Left forelimb (tissue), 1 donor: ENCODE results near the gene MESD.

Experiments
- DNase-seq: peaks from one replicate; pipeline ENCODE4 v3.0.0-alpha.2; 2018; ENCODE audit warnings: low spot score

Gene MESD

GRCh38 chr15:81015621-81016488, 26.2 kb upstream of the MESD start:
- no peak for DNase-seq

- DNase-seq = no peak
Measured at GRCh38 chr15:81014446-81015093, 25.0 kb upstream of the MESD start.

GRCh38 chr15:81013396-81013929, 23.8 kb upstream of the MESD start:
- no peak for DNase-seq

- no peak for DNase-seq
Measured at GRCh38 chr15:81012588-81012987, 23.0 kb upstream of the MESD start.

GRCh38 chr15:81011593-81011992, 22.0 kb upstream of the MESD start:
- no peak for DNase-seq

- DNase-seq = no peak
Measured at GRCh38 chr15:81010086-81010485, 20.5 kb upstream of the MESD start.

- no peak for DNase-seq
Measured at GRCh38 chr15:81008312-81008711, 18.7 kb upstream of the MESD start.

GRCh38 chr15:81007428-81008064, 17.9 kb upstream of the MESD start:
- DNase-seq = no peak

GRCh38 chr15:81006124-81006523, 16.5 kb upstream of the MESD start:
- no peak for DNase-seq

- no peak for DNase-seq
Measured at GRCh38 chr15:81003097-81003350, 13.4 kb upstream of the MESD start.

GRCh38 chr15:81002331-81003096, 12.9 kb upstream of the MESD start:
- no peak for DNase-seq

GRCh38 chr15:81002009-81002330, 12.4 kb upstream of the MESD start:
- no peak for DNase-seq

GRCh38 chr15:81001152-81002008, 11.8 kb upstream of the MESD start:
- DNase-seq = peak; percentile 77

GRCh38 chr15:81000624-81001151, 11.1 kb upstream of the MESD start, which contains the start of gene TLNRD1:
Gene TLNRD1, plus strand, starts transcription at chr15:81000923. Its CDS starts 1,349 bp downstream, at chr15:81002272.
- peak; percentile 93 for DNase-seq

- DNase-seq = no peak
Measured at GRCh38 chr15:81000144-81000623, 10.6 kb upstream of the MESD start.

- no peak for DNase-seq
Measured at GRCh38 chr15:80999623-81000036, 10.0 kb upstream of the MESD start.

- no peak for DNase-seq
Measured at GRCh38 chr15:80998251-80998650, 8.6 kb upstream of the MESD start.

- DNase-seq = no peak
Measured at GRCh38 chr15:80997692-80998091, 8.1 kb upstream of the MESD start.

GRCh38 chr15:80996247-80996646, 6.6 kb upstream of the MESD start:
- no peak for DNase-seq

- DNase-seq = no peak
Measured at GRCh38 chr15:80992441-80992840, 2.8 kb upstream of the MESD start.

GRCh38 chr15:80992006-80992405, 2.4 kb upstream of the MESD start:
- DNase-seq = no peak
